Stimulated activated naive B cell treated with anti-CD40 and anti-IgM and Interleukin-4, amounts not matched to agents 10 μg/mL and 1 μg/mL and 100 μg/mL, for 72 hours (primary cell): ENCODE results near the gene CRISP3.
"Not testable (repeated sequence)": the region's sequence is repeated elsewhere in the genome, so short reads cannot be mapped to it uniquely, and the experiment has no call there.

Source experiments
- ATAC-seq, 2 donors: fragments of 150-1000 bp; cut with Tn5 transposase; replicated peaks; 2 replicates each; pipeline ENCODE4 v1.10.0; 2021; ENCODE audit warnings: moderate library complexity in 1 of 2
- DNase-seq: peaks from one replicate; pipeline ENCODE4 v3.0.0; 2021
- H3K27ac Mint-ChIP-seq: one replicate; pipeline ENCODE4 v1.8.0; 2022; ENCODE audit warnings: mild to moderate bottlenecking, mixed read lengths
- H3K27me3 Mint-ChIP-seq, 2 donors: one replicate each; pipeline ENCODE4 v1.8.0; 2022; ENCODE audit warnings: mixed read lengths in 2 of 2
- H3K36me3 Mint-ChIP-seq, 2 donors: one replicate each; pipeline ENCODE4 v1.8.0; 2022; ENCODE audit warnings: mixed read lengths in 2 of 2, mild to moderate bottlenecking in 1 of 2
- H3K4me1 Mint-ChIP-seq, 2 donors: one replicate each; pipeline ENCODE4 v1.8.0; 2022; ENCODE audit warnings: mixed read lengths in 2 of 2, mild to moderate bottlenecking in 1 of 2
- H3K4me3 Mint-ChIP-seq, 2 donors: one replicate each; pipeline ENCODE4 v1.8.0; 2022; ENCODE audit warnings: mild to moderate bottlenecking in 2 of 2, mixed read lengths in 2 of 2, moderate library complexity in 1 of 2
- H3K9me3 Mint-ChIP-seq, 2 donors: one replicate each; pipeline ENCODE4 v1.8.0; 2022; ENCODE audit warnings: mixed read lengths in 2 of 2, mild to moderate bottlenecking in 1 of 2

CRISP3 gene

GRCh38 chr6:49732781-49733180 is 11.4 kb downstream of the CRISP3 start:
- no peaks in the 10 kb centered on the region for H3K4me1 Mint-ChIP-seq
- DNase-seq (no peak), ATAC-seq (no peak)
- no peak overlapping the region for H3K27ac Mint-ChIP-seq
- H3K9me3 Mint-ChIP-seq = peaks cover 4 to 7% of the 10 kb centered on the region in 2 donors
- no peaks in the 10 kb centered on the region for H3K36me3 Mint-ChIP-seq
- H3K4me3 Mint-ChIP-seq = no peak overlapping the region
- H3K27me3 Mint-ChIP-seq = no peaks in the 10 kb centered on the region

DNA sequence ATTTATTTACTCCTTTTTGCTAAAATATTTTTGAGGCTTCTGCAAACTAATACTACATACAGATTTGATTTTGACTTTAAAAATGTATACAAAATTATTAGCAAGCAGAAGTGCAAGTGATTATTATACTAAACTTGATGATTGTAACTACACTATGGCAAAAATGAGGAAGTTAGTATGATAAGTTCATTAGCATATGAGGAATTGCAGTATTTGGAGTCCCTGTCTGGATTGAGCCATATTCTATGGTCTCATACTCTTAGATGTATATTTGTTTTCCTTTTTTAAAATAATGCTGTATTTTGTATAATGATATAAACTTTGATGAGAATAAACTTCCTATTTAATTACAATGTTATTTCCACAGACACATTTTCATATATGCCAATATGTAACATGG is 13.9 kb downstream of the CRISP3 start:
- H3K27me3 Mint-ChIP-seq = no peaks in the 10 kb centered on the region
- peaks cover 4 to 5% of the 10 kb centered on the region in 2 donors for H3K9me3 Mint-ChIP-seq
- no peak overlapping the region for H3K4me3 Mint-ChIP-seq
- H3K4me1 Mint-ChIP-seq = no peaks in the 10 kb centered on the region
- DNase-seq = no peak
- no peak overlapping the region for H3K27ac Mint-ChIP-seq
- no peaks in the 10 kb centered on the region for H3K36me3 Mint-ChIP-seq
- ATAC-seq = no peak

GRCh38 chr6:49723917-49724316 is 20.3 kb downstream of the CRISP3 start:
- not testable (repeated sequence) for H3K27ac Mint-ChIP-seq, H3K36me3 Mint-ChIP-seq, DNase-seq, H3K4me1 Mint-ChIP-seq, H3K4me3 Mint-ChIP-seq, H3K9me3 Mint-ChIP-seq, ATAC-seq, H3K27me3 Mint-ChIP-seq

- Mint-ChIP-seq H3K4me1 (no peaks in the 10 kb centered on the region), H3K27me3 (no peaks in the 10 kb centered on the region), H3K36me3 (no peaks in the 10 kb centered on the region), H3K4me3 (no peak overlapping the region), H3K9me3 (peaks cover 2 to 6% of the 10 kb centered on the region in 2 donors), H3K27ac (no peak overlapping the region)
- ATAC-seq = no peak
- no peak for DNase-seq
Observed at GRCh38 chr6:49721297-49721696, 22.9 kb downstream of the CRISP3 start.

DNA sequence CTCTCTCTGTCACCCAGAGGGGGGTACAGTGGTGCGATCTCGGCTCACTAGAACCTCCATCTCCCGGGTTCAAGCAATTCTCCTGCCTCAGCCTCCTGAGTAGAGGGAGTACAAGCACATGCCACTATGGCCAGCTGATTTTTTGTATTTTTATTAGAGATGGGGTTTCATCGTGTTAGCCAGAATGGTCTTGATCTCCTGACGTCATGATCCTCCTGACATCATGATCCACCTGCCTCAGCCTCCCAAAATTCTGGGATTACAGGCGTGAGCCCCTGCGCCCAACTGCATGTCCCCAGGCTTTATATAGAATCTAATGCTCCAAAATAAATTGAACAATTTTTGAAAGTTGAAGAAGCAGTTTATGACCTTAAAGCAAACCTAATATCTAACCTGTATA is 23.8 kb downstream of the CRISP3 start:
- H3K9me3 Mint-ChIP-seq = peaks cover 2 to 6% of the 10 kb centered on the region in 2 donors
- no peaks in the 10 kb centered on the region for H3K4me1 Mint-ChIP-seq
- ATAC-seq (no peak), DNase-seq (no peak)
- H3K36me3 Mint-ChIP-seq = no peaks in the 10 kb centered on the region
- no peak overlapping the region for H3K4me3 Mint-ChIP-seq
- H3K27ac Mint-ChIP-seq = no peak overlapping the region
- no peaks in the 10 kb centered on the region for H3K27me3 Mint-ChIP-seq

DNA sequence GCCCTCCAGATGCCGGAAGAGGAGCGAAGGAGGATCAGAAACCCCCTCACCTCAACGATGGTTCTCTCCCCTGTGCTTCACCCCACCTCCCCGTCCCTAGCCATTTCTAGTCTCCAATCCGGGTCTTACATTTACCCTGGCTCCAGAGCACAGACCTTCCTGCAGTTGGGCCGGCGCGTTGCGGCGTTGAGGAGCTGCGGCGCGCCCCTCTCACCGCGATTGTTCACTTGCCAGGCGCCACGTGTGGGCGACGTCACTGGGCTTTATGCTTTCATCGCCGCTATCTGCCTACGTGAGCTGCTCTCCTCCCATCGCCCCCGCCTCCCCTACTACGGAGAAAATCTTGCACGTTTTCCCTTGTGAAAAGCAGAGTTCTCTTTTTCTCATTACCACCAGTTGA is 30.8 kb downstream of the CRISP3 start, which contains the start of gene CRISP2:
Gene CRISP2 (minus strand): TSS at position 198 of the 400 bp plus-strand sequence. CDS start 4,347 bp downstream, outside the sequence.
- Mint-ChIP-seq H3K4me1 (no peaks in the 10 kb centered on the region), H3K36me3 (no peaks in the 10 kb centered on the region), H3K4me3 (no peak within 1 kb of the TSS), H3K27me3 (no peaks in the 10 kb centered on the region), H3K27ac (no peak within 1 kb of the TSS), H3K9me3 (peaks cover 0 to 6% of the 10 kb centered on the region in 2 donors)
- no peak for ATAC-seq
- DNase-seq = no peak

DNA sequence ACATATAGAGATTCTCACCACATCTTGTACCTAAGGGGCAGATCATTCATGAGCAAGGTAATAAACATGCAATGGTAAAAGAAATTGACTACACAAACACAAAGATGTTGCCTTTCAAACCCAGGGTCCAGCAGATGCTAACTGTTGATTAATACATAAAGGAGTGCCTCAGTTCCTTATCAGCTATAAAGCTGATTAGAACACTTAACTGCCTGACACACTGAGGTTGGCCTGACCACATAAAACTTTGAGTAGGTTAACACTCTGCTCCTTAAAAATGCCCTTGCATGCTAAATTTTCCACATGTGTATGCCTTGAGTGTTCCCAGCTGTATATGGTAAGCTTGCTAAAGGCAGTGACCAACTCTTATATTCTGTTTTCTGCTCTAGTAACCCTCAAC is 45.7 kb downstream of the CRISP3 start:
- Mint-ChIP-seq H3K27ac (no peak overlapping the region), H3K27me3 (no peaks in the 10 kb centered on the region), H3K36me3 (no peaks in the 10 kb centered on the region), H3K4me3 (no peak overlapping the region), H3K9me3 (peaks cover 9% of the 10 kb centered on the region in 2 donors), H3K4me1 (no peaks in the 10 kb centered on the region)
- ATAC-seq (no peak), DNase-seq (no peak)

- H3K27me3 Mint-ChIP-seq = no peaks in the 10 kb centered on the region
- no peak overlapping the region for H3K27ac Mint-ChIP-seq
- H3K4me1 Mint-ChIP-seq = no peaks in the 10 kb centered on the region
Observed at GRCh38 chr6:49693512-49693911, 50.7 kb downstream of the CRISP3 start.

GRCh38 chr6:49692534-49692933 is 51.7 kb downstream of the CRISP3 start:
- ATAC-seq (no peak), DNase-seq (no peak)
- Mint-ChIP-seq H3K27ac (no peak overlapping the region), H3K36me3 (no peaks in the 10 kb centered on the region), H3K4me3 (no peak overlapping the region), H3K27me3 (no peaks in the 10 kb centered on the region), H3K9me3 (peaks cover 6 to 9% of the 10 kb centered on the region in 2 donors), H3K4me1 (no peaks in the 10 kb centered on the region)

More at GRCh38 chr6:49693512-49693911, 50.7 kb downstream of the CRISP3 start:
- Mint-ChIP-seq H3K36me3 (no peaks in the 10 kb centered on the region), H3K9me3 (peaks cover 6 to 9% of the 10 kb centered on the region in 2 donors), H3K4me3 (no peak overlapping the region)
- ATAC-seq (no peak), DNase-seq (no peak)
